GM23338 (cell line): Measurements from ENCODE around the gene YBX3. TPM values are rescaled to one million over a fixed set of nuclear protein-coding genes. Genes with fewer than 3 reads are reported as not detected.

Experiments
- ATAC-seq: fragments of 200-7000 bp; cut with Tn5 transposase; 3 replicates; pipeline ENCODE4 v1.9.1; 2020
- DNase-seq: peaks from one replicate; pipeline ENCODE4 v3.0.0-alpha.2; 2015; ENCODE audit warnings: low spot score
- H2AFZ ChIP-seq: fragments of 200-600 bp; sonication (generic); 2 replicates; pipeline ENCODE4 v1.8.0; 2016; ENCODE audit warnings: antibody characterized with exemption, mild to moderate bottlenecking, moderate library complexity
- H3F3A ChIP-seq: fragments of 200-600 bp; sonication (generic); replicated peaks from 2 replicates; pipeline ENCODE4 v1.8.0; 2017; ENCODE audit warnings: antibody characterized with exemption, mixed run types, low read depth
- H3K27ac ChIP-seq: fragments of 200-600 bp; sonication (generic); 2 replicates; pipeline ENCODE4 v1.6.1; 2016; ENCODE audit warnings: low read depth
- H3K27me3 ChIP-seq: fragments of 200-600 bp; sonication (generic); 2 replicates; pipeline ENCODE4 v1.8.0; 2016; ENCODE audit warnings: mild to moderate bottlenecking, mixed run types, moderate library complexity; ENCODE audit not compliant: insufficient read depth
- H3K36me3 ChIP-seq: fragments of 200-600 bp; sonication (generic); 2 replicates; pipeline ENCODE4 v1.8.0; 2016; ENCODE audit warnings: mild to moderate bottlenecking; ENCODE audit not compliant: insufficient read depth
- H3K4me1 ChIP-seq: fragments of 200-600 bp; sonication (generic); 2 replicates; pipeline ENCODE4 v1.8.0; 2016; ENCODE audit warnings: mild to moderate bottlenecking, moderate library complexity; ENCODE audit not compliant: insufficient read depth
- H3K4me2 ChIP-seq: fragments of 200-600 bp; sonication (generic); 2 replicates; pipeline ENCODE4 v1.7.1; 2017; ENCODE audit warnings: mixed run types
- H3K4me3 ChIP-seq: fragments of 200-600 bp; sonication (generic); 2 replicates; pipeline ENCODE4 v1.6.1; 2016; ENCODE audit warnings: mixed run types
- H3K79me2 ChIP-seq: fragments of 200-600 bp; sonication (generic); replicated peaks from 2 replicates; pipeline ENCODE4 v1.8.0; 2017; ENCODE audit warnings: mild to moderate bottlenecking; ENCODE audit not compliant: insufficient read depth
- H3K9me2 ChIP-seq: fragments of 200-600 bp; sonication (generic); 2 replicates; pipeline ENCODE4 v1.8.0; 2017; ENCODE audit not compliant: insufficient read depth
- H4K20me1 ChIP-seq: fragments of 200-600 bp; sonication (generic); replicated peaks from 2 replicates; pipeline ENCODE4 v1.8.0; 2017; ENCODE audit warnings: mild to moderate bottlenecking; ENCODE audit not compliant: insufficient read depth
- H3K27ac Mint-ChIP-seq: 2 replicates; pipeline ENCODE4 v1.8.0; 2020; ENCODE audit warnings: inconsistent platforms, mild to moderate bottlenecking, moderate library complexity, mixed read lengths
- H3K27me3 Mint-ChIP-seq: 3 replicates; pipeline ENCODE4 v1.8.0; 2022; ENCODE audit warnings: low read depth, mild to moderate bottlenecking, moderate library complexity, mixed read lengths, inconsistent platforms; ENCODE audit not compliant: insufficient read depth, poor library complexity
- H3K36me3 Mint-ChIP-seq: 3 replicates; pipeline ENCODE4 v1.8.0; 2021; ENCODE audit warnings: low read depth, mild to moderate bottlenecking, inconsistent platforms, moderate library complexity, mixed read lengths
- H3K4me1 Mint-ChIP-seq: 3 replicates; pipeline ENCODE4 v1.8.0; 2020; ENCODE audit warnings: mild to moderate bottlenecking, inconsistent platforms, mixed read lengths
- H3K4me3 Mint-ChIP-seq: 3 replicates; pipeline ENCODE4 v1.8.0; 2021; ENCODE audit warnings: moderate library complexity, mild to moderate bottlenecking, inconsistent platforms, mixed read lengths
- H3K9me3 Mint-ChIP-seq: 3 replicates; pipeline ENCODE4 v1.8.0; 2020; ENCODE audit warnings: moderate library complexity, mild to moderate bottlenecking, inconsistent platforms, mixed read lengths
- CREB1 ChIP-seq: fragments of 250-450 bp; sonication (Bioruptor Pico); IDR thresholded peaks from 2 replicates; pipeline ENCODE4 v1.5.0; 2020; ENCODE audit warnings: low read depth, mild to moderate bottlenecking, moderate library complexity
- EZH2 ChIP-seq: fragments of 200-600 bp; sonication (generic); IDR thresholded peaks from one replicate; pipeline ENCODE4 v1.8.0; 2017; ENCODE audit warnings: antibody characterized with exemption, mild to moderate bottlenecking, low read depth; ENCODE audit not compliant: unreplicated experiment
- EZH2phosphoT487 ChIP-seq: fragments of 200-600 bp; sonication (generic); IDR thresholded peaks from one replicate; pipeline ENCODE4 v1.8.1; 2018; ENCODE audit warnings: antibody characterized with exemption; ENCODE audit not compliant: unreplicated experiment
- NANOG ChIP-seq: IDR thresholded peaks from 2 replicates; pipeline ENCODE4 v1.6.1; 2016; ENCODE audit warnings: antibody characterized with exemption, borderline replicate concordance
- POLR2AphosphoS5 ChIP-seq: IDR thresholded peaks from 2 replicates; pipeline ENCODE4 v1.6.1; 2016; ENCODE audit warnings: antibody characterized with exemption, low read depth
- ZNF114 ChIP-seq: fragments of 250-450 bp; sonication (Bioruptor Pico); IDR thresholded peaks from 2 replicates; pipeline ENCODE4 v1.5.0; 2020; ENCODE audit warnings: mild to moderate bottlenecking, moderate library complexity
- ZNF331 ChIP-seq: fragments of 250-450 bp; sonication (Bioruptor Pico); IDR thresholded peaks from 2 replicates; pipeline ENCODE4 v1.5.0; 2020; ENCODE audit warnings: low read depth, mild to moderate bottlenecking, moderate library complexity
- polyA plus RNA-seq: library from polyadenylated mRNA; unstranded; fragments of >200 nt; fragmentation: Nextera tagmentation; extraction: Ambion mirVana; gene quantifications from 2 replicates; pipeline ENCODE4 v1.2.1, GENCODE V29; 2016
- total RNA-seq: library from RNA; depleted of rRNA; stranded (reverse); fragments of >200 nt; shearing (Covaris generic); gene quantifications from 2 replicates; pipeline ENCODE4 v1.2.3, GENCODE V29; 2014
- TF ChIP-seq, protein P1 (sequence below): IDR thresholded peaks from one replicate; pipeline ENCODE4 v1.6.1; 2018; ENCODE audit warnings: antibody characterized with exemption; ENCODE audit not compliant: unreplicated experiment
- TF ChIP-seq, protein P2 (sequence below), 2 experiments: fragments of 200-600 bp in 1 of 2; sonication (generic) in 1 of 2; conservative IDR thresholded peaks; 2 replicates each; pipeline versions ENCODE4 v1.5.1 to v1.6.1; 2016 to 2017; ENCODE audit warnings: antibody characterized with exemption in 2 of 2, low read depth in 2 of 2, mild to moderate bottlenecking in 2 of 2, moderate library complexity in 1 of 2
- TF ChIP-seq, protein P3 (sequence below): fragments of 250-450 bp; sonication (Bioruptor Pico); IDR thresholded peaks from 2 replicates; pipeline ENCODE4 v1.5.0; 2020; ENCODE audit warnings: mild to moderate bottlenecking, moderate library complexity

YBX3 gene
- total and polyA plus RNA-seq, 2 experiments from 2014 or later: 179 to 450 TPM

DNA sequence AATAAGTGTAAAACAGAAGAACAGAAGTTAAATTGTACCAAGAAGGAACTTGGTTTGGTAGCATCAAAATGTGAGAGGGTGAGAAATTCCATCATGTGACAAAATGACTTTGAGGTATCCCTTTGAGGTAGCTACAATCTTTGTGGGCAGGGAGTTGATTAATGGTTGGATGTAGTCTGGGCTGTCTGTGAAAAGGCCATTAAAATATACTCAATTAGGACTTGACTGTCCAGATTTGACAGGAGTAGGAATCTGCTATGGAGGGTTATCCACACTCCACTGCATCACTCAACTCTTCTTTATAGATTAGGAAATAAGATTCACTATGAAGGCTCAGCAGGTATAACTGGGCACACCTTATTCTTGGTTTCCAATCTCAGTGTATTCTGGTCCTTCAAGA is 7.4 kb upstream of the YBX3 start:
- no peak overlapping the region for H3K27ac ChIP-seq
- DNase-seq: no peak
- Mint-ChIP-seq H3K9me3 (no peaks in the 10 kb centered on the region), H3K36me3 (no peaks in the 10 kb centered on the region), H3K27ac (no peak overlapping the region), H3K4me3 (no peak overlapping the region), H3K27me3 (no peaks in the 10 kb centered on the region), H3K4me1 (no peaks in the 10 kb centered on the region)
- H3K27me3 ChIP-seq: no peaks in the 10 kb centered on the region
- no peak for ATAC-seq
- no peaks in the 10 kb centered on the region for H3F3A ChIP-seq
- H3K9me2 ChIP-seq: 0 out of 2 replicates have a peak, but pooled peaks cover 3% of the 10 kb centered on the region
- no peak overlapping the region for H3K4me3 ChIP-seq
- no peaks in the 10 kb centered on the region for H3K79me2 ChIP-seq
- no peaks in the 10 kb centered on the region for H3K36me3 ChIP-seq
- H4K20me1 ChIP-seq: no peaks in the 10 kb centered on the region
- H2AFZ ChIP-seq: no peak overlapping the region
- H3K4me1 ChIP-seq: no peaks in the 10 kb centered on the region
- TF ChIP-seq NANOG: no peak
- no peak for TF ChIP-seq POLR2AphosphoS5
- no peak for TF ChIP-seq EZH2phosphoT487
- no peak for TF ChIP-seq ZNF114 (CRISPR knock-in tag)
- TF ChIP-seq, protein P1, sequence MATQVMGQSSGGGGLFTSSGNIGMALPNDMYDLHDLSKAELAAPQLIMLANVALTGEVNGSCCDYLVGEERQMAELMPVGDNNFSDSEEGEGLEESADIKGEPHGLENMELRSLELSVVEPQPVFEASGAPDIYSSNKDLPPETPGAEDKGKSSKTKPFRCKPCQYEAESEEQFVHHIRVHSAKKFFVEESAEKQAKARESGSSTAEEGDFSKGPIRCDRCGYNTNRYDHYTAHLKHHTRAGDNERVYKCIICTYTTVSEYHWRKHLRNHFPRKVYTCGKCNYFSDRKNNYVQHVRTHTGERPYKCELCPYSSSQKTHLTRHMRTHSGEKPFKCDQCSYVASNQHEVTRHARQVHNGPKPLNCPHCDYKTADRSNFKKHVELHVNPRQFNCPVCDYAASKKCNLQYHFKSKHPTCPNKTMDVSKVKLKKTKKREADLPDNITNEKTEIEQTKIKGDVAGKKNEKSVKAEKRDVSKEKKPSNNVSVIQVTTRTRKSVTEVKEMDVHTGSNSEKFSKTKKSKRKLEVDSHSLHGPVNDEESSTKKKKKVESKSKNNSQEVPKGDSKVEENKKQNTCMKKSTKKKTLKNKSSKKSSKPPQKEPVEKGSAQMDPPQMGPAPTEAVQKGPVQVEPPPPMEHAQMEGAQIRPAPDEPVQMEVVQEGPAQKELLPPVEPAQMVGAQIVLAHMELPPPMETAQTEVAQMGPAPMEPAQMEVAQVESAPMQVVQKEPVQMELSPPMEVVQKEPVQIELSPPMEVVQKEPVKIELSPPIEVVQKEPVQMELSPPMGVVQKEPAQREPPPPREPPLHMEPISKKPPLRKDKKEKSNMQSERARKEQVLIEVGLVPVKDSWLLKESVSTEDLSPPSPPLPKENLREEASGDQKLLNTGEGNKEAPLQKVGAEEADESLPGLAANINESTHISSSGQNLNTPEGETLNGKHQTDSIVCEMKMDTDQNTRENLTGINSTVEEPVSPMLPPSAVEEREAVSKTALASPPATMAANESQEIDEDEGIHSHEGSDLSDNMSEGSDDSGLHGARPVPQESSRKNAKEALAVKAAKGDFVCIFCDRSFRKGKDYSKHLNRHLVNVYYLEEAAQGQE: no peak
- TF ChIP-seq ZNF331 (CRISPR knock-in tag): no peak
- TF ChIP-seq EZH2: no peak
- no peak for TF ChIP-seq CREB1 (CRISPR knock-in tag)
- TF ChIP-seq, protein P2, sequence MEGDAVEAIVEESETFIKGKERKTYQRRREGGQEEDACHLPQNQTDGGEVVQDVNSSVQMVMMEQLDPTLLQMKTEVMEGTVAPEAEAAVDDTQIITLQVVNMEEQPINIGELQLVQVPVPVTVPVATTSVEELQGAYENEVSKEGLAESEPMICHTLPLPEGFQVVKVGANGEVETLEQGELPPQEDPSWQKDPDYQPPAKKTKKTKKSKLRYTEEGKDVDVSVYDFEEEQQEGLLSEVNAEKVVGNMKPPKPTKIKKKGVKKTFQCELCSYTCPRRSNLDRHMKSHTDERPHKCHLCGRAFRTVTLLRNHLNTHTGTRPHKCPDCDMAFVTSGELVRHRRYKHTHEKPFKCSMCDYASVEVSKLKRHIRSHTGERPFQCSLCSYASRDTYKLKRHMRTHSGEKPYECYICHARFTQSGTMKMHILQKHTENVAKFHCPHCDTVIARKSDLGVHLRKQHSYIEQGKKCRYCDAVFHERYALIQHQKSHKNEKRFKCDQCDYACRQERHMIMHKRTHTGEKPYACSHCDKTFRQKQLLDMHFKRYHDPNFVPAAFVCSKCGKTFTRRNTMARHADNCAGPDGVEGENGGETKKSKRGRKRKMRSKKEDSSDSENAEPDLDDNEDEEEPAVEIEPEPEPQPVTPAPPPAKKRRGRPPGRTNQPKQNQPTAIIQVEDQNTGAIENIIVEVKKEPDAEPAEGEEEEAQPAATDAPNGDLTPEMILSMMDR (conservative IDR thresholded peaks at IDR 0.05; ENCODE audit: low read depth in 2 of 2): no peak
- TF ChIP-seq, protein P3, sequence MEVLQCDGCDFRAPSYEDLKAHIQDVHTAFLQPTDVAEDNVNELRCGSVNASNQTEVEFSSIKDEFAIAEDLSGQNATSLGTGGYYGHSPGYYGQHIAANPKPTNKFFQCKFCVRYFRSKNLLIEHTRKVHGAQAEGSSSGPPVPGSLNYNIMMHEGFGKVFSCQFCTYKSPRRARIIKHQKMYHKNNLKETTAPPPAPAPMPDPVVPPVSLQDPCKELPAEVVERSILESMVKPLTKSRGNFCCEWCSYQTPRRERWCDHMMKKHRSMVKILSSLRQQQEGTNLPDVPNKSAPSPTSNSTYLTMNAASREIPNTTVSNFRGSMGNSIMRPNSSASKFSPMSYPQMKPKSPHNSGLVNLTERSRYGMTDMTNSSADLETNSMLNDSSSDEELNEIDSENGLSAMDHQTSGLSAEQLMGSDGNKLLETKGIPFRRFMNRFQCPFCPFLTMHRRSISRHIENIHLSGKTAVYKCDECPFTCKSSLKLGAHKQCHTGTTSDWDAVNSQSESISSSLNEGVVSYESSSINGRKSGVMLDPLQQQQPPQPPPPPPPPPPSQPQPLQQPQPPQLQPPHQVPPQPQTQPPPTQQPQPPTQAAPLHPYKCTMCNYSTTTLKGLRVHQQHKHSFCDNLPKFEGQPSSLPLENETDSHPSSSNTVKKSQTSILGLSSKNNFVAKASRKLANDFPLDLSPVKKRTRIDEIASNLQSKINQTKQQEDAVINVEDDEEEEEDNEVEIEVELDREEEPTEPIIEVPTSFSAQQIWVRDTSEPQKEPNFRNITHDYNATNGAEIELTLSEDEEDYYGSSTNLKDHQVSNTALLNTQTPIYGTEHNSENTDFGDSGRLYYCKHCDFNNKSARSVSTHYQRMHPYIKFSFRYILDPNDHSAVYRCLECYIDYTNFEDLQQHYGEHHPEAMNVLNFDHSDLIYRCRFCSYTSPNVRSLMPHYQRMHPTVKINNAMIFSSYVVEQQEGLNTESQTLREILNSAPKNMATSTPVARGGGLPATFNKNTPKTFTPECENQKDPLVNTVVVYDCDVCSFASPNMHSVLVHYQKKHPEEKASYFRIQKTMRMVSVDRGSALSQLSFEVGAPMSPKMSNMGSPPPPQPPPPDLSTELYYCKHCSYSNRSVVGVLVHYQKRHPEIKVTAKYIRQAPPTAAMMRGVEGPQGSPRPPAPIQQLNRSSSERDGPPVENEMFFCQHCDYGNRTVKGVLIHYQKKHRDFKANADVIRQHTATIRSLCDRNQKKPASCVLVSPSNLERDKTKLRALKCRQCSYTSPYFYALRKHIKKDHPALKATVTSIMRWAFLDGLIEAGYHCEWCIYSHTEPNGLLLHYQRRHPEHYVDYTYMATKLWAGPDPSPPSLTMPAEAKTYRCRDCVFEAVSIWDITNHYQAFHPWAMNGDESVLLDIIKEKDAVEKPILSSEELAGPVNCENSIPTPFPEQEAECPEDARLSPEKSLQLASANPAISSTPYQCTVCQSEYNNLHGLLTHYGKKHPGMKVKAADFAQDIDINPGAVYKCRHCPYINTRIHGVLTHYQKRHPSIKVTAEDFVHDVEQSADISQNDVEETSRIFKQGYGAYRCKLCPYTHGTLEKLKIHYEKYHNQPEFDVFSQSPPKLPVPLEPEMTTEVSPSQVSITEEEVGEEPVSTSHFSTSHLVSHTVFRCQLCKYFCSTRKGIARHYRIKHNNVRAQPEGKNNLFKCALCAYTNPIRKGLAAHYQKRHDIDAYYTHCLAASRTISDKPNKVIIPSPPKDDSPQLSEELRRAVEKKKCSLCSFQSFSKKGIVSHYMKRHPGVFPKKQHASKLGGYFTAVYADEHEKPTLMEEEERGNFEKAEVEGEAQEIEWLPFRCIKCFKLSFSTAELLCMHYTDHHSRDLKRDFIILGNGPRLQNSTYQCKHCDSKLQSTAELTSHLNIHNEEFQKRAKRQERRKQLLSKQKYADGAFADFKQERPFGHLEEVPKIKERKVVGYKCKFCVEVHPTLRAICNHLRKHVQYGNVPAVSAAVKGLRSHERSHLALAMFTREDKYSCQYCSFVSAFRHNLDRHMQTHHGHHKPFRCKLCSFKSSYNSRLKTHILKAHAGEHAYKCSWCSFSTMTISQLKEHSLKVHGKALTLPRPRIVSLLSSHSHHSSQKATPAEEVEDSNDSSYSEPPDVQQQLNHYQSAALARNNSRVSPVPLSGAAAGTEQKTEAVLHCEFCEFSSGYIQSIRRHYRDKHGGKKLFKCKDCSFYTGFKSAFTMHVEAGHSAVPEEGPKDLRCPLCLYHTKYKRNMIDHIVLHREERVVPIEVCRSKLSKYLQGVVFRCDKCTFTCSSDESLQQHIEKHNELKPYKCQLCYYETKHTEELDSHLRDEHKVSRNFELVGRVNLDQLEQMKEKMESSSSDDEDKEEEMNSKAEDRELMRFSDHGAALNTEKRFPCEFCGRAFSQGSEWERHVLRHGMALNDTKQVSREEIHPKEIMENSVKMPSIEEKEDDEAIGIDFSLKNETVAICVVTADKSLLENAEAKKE (CRISPR knock-in tag): no peak
- H3K4me2 ChIP-seq: no peak overlapping the region
